Measurements from ENCODE around the gene OR2W3. TPM values are rescaled to one million over a fixed set of nuclear protein-coding genes. Genes with fewer than 3 reads are reported as not detected.

The OR2W3 gene
- total and polyA plus RNA-seq, 2 of the 8 experiments (the other 6 are each of a cell fraction or from before 2014, with no cell fraction given): 0.12 to 1.1 TPM

- no peak overlapping the region for H2AFZ ChIP-seq (ENCODE audit: low read length)
- H3K18ac ChIP-seq (ENCODE audit: extremely low read depth, low read length): no peak overlapping the region
- no peaks in the 10 kb centered on the region for H3K79me2 ChIP-seq (ENCODE audit: control insufficient read depth in 1 of 2, insufficient read depth in 2 of 2, low read length in 2 of 2)
- H3K36me3 ChIP-seq (ENCODE audit: control insufficient read depth in 2 of 4, insufficient read depth in 4 of 4, low read length in 3 of 4): no peaks in the 10 kb centered on the region; a peak in 1 of 8 replicates
- H4K5ac ChIP-seq (ENCODE audit: insufficient read length, low read depth, low read length): no peak overlapping the region
- H2BK15ac ChIP-seq (ENCODE audit: low read length): no peak overlapping the region
- H3K9ac ChIP-seq (replicated peaks in 1 of 4; ENCODE audit: extremely low read depth in 1 of 4, low read depth in 3 of 4, low read length in 3 of 4): no peak overlapping the region
- H3K79me1 ChIP-seq (ENCODE audit: low read depth, low read length): no peaks in the 10 kb centered on the region
- no peak overlapping the region for H2BK12ac ChIP-seq (ENCODE audit: low read depth, low read length)
- H2AK5ac ChIP-seq (ENCODE audit: low read depth, low read length): no peak overlapping the region
- H3K23me2 ChIP-seq (ENCODE audit: low read depth, low read length): no peaks in the 10 kb centered on the region
- H3K4me3 ChIP-seq (ENCODE audit: extremely low read depth in 1 of 4, insufficient read depth in 2 of 4, low read depth in 3 of 4, low read length in 4 of 4): no peak overlapping the region
- H4K8ac ChIP-seq (ENCODE audit: extremely low read depth, insufficient read depth, low read length): no peak overlapping the region
- H2BK120ac ChIP-seq (replicated peaks; ENCODE audit: low read depth, low read length): no peak overlapping the region
- no peak overlapping the region for H3K56ac ChIP-seq (replicated peaks; ENCODE audit: insufficient read length, low read depth, low read length)
- DNase-seq (ENCODE audit: low read depth in 1 of 2, low spot score in 2 of 2): no peak
- CTCF ChIA-PET (ENCODE audit: partially characterized antibody): interaction anchor here (0.9 kb wide), 1 partner anchor 24 kb away, joined by 3 read pairs; no protein-coding TSS in a partner anchor
- WGBS, 2 experiments (ENCODE audit: extremely low coverage in 1 of 2, insufficient coverage in 1 of 2, insufficient read length in 1 of 2, insufficient replicate concordance in 2 of 2, low coverage in 1 of 2, low lambda C conversion rate in 2 of 2, missing lambda C conversion rate in 1 of 2): 88% methylated on average over 3 of the region's 3 CpGs; no CpG with 5 or more reads in 1 of the 2 experiments
- no peak overlapping the region for H3K4me2 ChIP-seq (ENCODE audit: insufficient read depth in 1 of 2, low read depth in 2 of 2, low read length in 2 of 2)
- no peak overlapping the region for H3K27ac ChIP-seq (ENCODE audit: low read depth, low read length)
- H3K9me3 ChIP-seq (ENCODE audit: insufficient read depth in 2 of 2, low read depth in 1 of 2, low read length in 1 of 2): peaks cover 44 to 47% of the 10 kb centered on the region in 2 experiments
- no peak overlapping the region for H4K91ac ChIP-seq (replicated peaks; ENCODE audit: insufficient read length, low read length)
- no peaks in the 10 kb centered on the region for H3K4me1 ChIP-seq (replicated peaks in 1 of 4; ENCODE audit: control insufficient read depth in 3 of 4, insufficient read depth in 4 of 4, low read length in 3 of 4)
- POLR2A ChIA-PET (ENCODE audit: partially characterized antibody): no interaction called here
- no peak overlapping the region for H3K23ac ChIP-seq (ENCODE audit: insufficient read length)
- no peak overlapping the region for H2BK20ac ChIP-seq (ENCODE audit: low read length)
- no peak overlapping the region for H3K14ac ChIP-seq (ENCODE audit: insufficient read length)
- no peaks in the 10 kb centered on the region for H4K20me1 ChIP-seq (replicated peaks in 1 of 2; ENCODE audit: control insufficient read depth in 1 of 2, insufficient read depth in 2 of 2, low read length in 2 of 2)
- H3K27me3 ChIP-seq (replicated peaks in 1 of 4; ENCODE audit: control insufficient read depth in 3 of 4, extremely low read depth in 1 of 4, insufficient read depth in 3 of 4, low read length in 3 of 4): no peaks in the 10 kb centered on the region
- H2BK5ac ChIP-seq (ENCODE audit: low read depth, low read length): no peak overlapping the region
- H3K4ac ChIP-seq (replicated peaks; ENCODE audit: insufficient read length, low read depth, low read length): no peak overlapping the region
- TF ChIP-seq, protein P1, sequence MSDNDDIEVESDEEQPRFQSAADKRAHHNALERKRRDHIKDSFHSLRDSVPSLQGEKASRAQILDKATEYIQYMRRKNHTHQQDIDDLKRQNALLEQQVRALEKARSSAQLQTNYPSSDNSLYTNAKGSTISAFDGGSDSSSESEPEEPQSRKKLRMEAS (IDR thresholded peaks at IDR 0.05): no peak
- TF ChIP-seq USF2 (IDR thresholded peaks at IDR 0.05; ENCODE audit: low read length): no peak
- FAIRE-seq: no peak
Measured at GRCh38 chr1:247923941-247924340, 28.6 kb downstream of the OR2W3 start.

All from H1 (cell line).